ENCODE results near the gene TIAM1.

TIAM1 gene

DNA sequence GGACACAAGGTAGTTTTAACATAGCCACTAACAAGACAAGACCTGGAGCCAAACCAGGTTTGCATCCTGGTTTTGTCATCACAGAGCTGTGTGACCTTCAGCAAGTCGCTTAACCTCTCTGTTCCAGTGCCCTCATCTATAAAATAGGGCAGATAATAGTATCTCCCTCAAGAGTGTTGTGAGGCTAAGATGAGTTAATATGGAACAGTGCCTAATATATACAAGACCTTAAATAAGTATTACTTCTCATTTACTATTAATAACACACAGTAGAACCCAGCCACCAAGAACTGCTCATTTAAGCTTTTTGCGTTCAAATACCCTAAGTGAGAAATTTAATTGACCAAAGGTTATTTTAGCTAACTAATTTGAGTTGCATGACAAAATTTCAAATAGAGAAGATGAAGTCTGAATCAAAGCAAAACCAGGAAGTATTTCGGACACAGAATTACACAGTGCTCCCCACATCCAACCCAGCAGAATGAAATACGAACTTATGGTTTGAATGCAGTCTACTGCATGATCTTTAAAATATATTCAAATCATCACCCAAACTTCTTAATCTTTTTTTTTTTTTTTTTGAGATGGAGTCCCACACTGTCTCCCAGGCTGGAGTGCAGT, 181.9 kb downstream of the TIAM1 start:
- DNase-seq = no peak
- in situ Hi-C loops (cut with MboI; ENCODE audit: low pct_unique_long_range_greater_than_20kb, low sequenced_read_pairs) = no loop called here

DNA sequence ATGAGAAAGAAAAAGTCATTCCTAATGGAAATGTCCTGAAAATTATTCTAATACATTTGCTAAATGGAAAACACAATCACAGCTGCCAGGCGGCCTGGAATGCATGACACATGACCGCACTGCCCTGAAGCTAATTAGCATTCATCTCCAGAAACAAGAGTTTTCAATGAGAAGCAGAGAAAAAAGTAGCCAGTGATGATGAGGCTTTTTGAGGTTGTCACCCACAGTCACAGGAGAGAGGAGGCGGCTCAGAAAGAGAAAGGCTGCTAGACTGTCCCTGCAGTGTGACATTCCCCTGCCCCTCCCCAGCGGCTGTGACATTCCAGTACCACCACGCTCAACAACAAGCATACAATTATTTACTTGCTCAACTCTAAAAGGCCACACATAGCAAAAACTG, 182.9 kb downstream of the TIAM1 start:
- DNase-seq = no peak
- in situ Hi-C loops (cut with MboI; ENCODE audit: low pct_unique_long_range_greater_than_20kb, low sequenced_read_pairs) = no loop called here

DNA sequence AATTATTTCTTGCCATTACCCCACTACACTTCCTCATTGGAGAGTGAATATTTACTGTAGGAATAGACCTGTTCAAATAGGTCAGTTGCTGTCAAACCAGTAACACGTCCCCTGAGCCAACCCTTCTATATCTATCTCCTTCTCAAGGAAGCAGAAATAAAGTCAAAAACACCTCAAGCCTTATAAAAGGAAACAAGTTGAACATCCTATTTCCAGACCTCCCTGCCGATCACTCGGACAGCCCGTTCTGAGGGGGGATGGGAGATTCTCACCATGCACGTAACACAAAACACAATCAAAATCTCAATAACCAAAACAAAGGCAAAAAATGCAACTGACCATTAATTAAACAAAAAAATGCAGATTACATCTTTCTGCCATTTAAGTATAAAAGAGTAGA, 184.3 kb downstream of the TIAM1 start:
- DNase-seq = no peak
- in situ Hi-C loops (cut with MboI; ENCODE audit: low pct_unique_long_range_greater_than_20kb, low sequenced_read_pairs) = no loop called here

DNA sequence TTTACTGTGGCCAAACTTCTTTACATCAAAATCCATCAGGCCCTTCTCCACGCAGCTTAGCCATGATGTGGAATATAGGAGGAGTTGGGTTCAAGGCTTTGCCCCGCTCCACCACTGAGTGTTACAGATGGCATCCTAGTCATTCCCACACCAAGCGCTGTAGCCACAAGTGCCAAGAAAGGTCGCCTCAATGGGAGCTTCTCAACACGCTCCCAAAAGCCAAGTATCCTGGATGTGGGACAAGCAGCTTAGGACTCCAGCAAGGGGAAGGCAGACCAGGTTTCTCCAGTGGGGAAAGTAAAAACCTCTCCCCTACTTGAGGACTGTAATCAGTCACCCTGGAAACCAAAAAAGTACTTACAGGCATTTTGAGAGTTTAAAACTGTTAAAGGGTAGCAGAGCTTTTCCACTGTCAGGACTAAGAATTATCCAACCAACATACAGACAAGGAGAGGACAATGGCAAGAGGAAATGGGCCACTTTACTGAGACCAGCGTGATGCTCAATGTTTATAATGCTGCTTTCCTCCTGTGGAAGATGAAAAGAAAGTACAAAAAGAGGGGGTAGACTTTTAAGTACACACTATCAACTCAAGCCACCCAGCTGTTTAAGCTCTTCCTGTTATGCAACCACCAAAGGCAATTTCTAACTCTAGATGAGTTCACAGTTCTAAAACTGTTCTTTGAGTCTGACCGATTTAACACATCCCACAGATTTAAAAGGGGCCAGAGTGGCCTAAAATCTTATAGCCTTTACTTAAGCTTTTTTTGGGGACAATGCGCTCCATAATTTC, 185.1 kb downstream of the TIAM1 start:
- in situ Hi-C loops (cut with MboI; ENCODE audit: low pct_unique_long_range_greater_than_20kb, low sequenced_read_pairs) = no loop called here
- peak; percentile 5 for DNase-seq

DNA sequence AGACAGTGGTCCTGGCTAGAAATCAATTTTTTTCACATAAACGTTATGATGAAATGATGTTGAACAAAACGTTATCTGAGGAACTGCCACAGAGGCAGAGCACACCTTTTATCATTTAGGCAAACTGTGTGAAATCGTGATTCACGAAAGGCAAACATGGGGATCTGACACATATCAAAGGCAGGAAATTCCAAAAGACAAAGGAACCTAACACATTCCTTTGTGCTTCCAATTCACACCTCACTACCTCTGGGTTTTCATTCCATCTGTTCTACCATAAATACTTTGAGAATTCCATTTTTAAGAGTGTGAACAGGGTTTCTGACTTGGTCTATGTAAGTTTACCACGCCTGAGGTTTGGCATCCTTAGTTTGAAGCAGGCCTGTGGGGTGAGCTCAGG, 186.3 kb downstream of the TIAM1 start:
- no peak for DNase-seq
- in situ Hi-C loops (cut with MboI; ENCODE audit: low pct_unique_long_range_greater_than_20kb, low sequenced_read_pairs) = no loop called here

DNA sequence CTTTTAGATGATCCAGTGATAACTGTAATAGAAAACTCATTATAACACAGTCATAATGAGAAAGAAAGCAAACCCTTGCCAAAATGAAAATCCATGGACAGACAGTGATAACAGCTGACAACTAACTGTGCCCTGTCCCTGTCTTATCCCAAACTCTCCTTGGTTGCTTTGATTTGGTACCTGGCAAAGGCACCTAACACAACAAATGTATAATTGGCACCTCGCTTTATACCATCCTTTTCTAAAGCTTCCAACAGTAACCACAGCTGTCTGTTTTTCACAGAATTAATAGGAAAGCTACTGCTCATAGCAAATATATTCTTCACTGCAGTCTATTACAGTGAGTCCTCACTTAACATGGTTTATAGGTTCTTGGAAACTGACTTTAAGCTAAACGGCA, 187.4 kb downstream of the TIAM1 start:
- in situ Hi-C loops (cut with MboI; ENCODE audit: low pct_unique_long_range_greater_than_20kb, low sequenced_read_pairs) = no loop called here

DNA sequence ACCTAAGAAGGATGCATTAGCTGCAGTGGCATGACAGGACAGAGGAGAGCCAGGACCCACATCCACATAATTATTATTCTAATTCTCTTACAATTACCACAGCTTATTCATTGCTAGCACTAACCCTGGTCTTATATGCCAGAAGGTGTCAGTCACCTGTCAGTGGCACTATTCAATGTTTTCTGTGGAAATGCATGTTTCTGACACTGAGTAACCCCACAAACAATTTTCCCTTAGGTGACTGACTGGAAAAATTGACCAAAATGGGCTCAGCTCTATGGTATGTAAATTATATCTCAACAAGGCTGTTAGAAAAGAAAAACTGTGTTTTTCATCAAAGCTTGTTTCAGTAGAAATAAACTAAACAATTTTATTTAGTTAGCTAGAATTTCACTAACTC, 187.9 kb downstream of the TIAM1 start:
- DNase-seq = no peak
- in situ Hi-C loops (cut with MboI; ENCODE audit: low pct_unique_long_range_greater_than_20kb, low sequenced_read_pairs) = no loop called here

More for the DNA sequence above, 187.4 kb downstream of the TIAM1 start:
- DNase-seq = no peak

DNA sequence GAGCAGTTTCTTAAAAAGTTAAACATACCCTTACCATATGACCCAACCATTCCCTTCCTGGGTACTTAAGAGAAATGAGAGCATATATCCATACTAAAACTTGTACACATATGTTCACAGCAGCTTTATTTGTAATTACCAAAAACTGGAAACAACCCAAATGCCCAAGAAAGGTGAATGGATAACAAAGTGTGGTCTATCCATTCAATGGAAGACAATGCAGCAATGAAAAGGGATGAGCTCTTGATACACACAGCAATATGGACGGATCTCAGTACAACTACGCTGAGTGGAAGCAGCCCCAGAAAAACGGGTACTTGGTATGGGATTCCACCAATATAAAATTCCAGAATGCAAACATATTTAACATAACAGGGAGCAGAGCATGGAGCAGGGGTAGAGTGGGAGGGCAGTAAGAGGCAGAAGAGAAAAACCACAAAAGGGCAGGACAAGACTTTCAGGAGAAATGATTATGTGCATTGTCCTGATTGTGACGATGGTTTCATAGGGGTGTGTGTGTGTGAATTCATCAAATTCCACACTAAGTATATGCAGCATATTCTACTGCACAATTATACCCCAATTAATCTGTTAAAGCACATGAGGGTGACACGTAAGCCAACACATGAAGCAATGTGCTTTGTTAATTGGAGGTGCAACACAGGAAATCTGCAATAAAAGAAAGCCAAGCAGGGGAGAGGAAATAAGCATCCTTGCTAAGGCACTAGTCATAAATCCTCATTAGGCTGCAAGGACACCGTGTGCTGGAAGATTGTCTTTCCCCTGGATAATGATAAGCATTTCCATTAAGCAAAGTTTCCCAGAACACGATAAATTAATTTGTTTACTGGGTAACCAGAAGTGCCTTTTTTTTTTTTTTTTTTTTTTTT, 192.7 kb downstream of the TIAM1 start:
- DNase-seq = no peak
- in situ Hi-C loops (cut with MboI; ENCODE audit: low pct_unique_long_range_greater_than_20kb, low sequenced_read_pairs) = no loop called here

DNA sequence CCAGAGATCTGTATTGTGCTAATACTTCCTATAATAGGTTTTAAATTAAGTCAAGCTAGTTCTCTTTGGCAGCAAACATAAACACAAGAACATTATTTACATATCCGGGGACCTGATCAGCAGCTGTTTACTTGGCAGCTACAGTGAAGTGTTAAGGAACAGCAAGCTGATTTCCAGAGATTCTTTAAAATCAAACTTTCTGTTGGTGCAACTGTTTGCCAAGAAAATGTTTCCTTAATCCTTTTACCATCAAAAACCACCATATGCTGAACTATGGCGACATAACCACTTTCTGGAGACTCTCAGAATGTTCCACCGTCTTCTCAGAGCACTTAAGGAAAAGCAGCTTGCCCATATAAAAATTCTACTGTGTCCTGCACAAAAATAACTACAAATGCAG, 198.8 kb downstream of the TIAM1 start:
- in situ Hi-C loops (cut with MboI; ENCODE audit: low pct_unique_long_range_greater_than_20kb, low sequenced_read_pairs) = no loop called here
- DNase-seq = no peak

DNA sequence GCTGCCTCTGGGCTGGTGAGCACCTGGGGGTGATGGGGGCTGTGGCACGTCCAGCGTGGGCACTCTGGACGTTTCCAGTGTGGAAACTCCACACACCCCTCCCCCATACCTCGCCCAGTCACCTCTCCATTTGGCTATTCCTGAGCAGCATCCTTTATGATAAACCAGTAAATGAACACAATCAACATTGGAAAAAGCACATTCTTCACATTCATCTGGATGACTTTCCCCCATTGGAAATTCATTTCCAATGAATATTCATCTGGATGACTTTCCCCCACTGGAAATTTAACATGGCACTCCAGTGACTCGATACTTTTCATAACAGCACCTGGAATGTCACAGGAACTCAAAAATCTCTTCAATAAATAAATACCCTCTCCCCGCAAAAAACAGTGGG, 201.0 kb downstream of the TIAM1 start:
- DNase-seq = no peak
- in situ Hi-C loops (cut with MboI; ENCODE audit: low pct_unique_long_range_greater_than_20kb, low sequenced_read_pairs) = no loop called here

DNA sequence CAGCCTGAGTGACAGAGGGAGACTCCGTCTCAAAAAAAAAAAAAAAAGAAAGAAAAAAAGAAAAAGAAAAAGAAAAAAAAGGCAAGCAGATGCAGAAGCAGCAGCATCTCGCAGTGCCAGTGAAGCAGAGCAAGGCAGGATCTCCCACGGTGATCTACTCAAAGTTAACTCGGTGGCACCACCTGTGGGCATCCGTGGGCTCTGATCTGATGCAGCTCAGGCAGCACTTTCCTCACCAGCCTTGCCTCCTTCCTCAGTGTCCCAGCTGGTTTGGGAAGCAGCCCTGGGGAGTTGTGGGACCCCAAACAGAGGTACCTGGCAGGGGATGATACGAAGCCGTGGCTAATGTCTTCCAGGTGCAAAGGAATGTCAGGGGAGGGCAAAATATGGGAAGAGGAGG, 201.5 kb downstream of the TIAM1 start:
- in situ Hi-C loops (cut with MboI; ENCODE audit: low pct_unique_long_range_greater_than_20kb, low sequenced_read_pairs) = no loop called here

DNA sequence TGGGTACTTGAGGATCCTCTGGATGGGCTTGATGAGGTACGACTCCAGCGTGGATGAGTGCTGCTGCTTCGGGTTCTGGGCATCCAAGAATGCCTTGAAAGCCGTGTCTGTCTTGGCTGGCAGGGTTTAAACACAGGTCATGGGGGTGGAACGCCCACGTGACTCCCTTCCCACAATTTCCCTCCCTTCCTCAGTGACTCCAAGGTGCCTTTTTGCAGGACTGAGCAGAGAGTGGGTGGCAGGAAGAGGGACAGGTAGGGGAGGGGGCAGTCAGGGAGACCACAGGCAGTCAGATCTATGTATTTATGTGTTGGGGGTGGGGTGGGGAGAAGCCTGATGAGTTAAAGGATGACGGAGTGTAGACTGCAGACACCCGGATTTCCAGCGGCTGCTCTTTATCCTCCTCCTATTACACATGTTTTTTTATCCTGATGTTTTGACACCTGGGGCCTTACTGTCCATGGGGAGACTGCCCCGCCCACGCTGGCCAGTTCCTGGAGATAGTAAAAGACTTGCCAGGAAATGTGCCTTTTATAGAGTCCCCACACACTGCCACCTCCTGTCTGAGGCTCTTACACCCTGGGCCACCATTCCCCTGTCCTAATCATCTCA, 202.6 kb downstream of the TIAM1 start:
- no peak for DNase-seq
- in situ Hi-C loops (cut with MboI; ENCODE audit: low pct_unique_long_range_greater_than_20kb, low sequenced_read_pairs) = no loop called here

More for the DNA sequence above, 201.5 kb downstream of the TIAM1 start:
- DNase-seq = no peak

DNA sequence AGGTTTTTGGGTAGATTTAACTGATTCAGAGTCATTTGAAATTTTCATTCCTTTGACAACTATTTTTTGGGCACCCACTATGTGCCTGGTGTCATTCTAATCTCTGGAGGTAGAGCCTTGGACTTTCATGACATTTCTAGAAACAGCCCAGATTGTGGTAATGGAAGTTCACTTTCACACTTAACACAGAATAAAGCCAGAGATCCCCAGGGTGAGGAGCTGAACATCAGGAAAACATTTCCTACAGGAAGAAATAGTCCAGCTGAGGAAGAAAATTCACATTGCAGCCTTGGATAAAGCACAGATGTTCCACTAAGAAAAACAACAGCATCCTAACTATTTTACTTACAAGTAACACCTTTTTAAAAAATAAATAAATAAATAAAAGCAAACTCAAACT, 203.4 kb downstream of the TIAM1 start:
- DNase-seq = no peak
- in situ Hi-C loops (cut with MboI; ENCODE audit: low pct_unique_long_range_greater_than_20kb, low sequenced_read_pairs) = no loop called here

DNA sequence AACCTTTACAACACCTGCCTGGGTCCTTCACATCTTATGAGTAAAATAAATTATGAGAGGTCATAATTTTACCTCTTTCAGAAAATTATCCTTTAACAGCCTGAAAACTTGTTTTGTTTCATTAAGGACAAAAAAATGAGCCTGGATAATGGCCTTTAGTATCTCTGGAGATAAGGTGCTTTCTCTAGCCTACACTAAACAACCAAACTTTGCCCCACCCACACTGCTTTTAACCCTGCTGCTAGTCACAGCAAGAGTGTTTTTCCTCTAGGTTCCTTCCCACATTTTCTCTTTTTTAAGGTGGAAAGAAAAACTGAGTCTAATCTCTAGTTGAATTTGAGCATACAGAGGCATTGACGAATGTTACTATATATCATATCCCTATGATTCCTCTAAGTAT, 204.0 kb downstream of the TIAM1 start:
- DNase-seq = no peak
- in situ Hi-C loops (cut with MboI; ENCODE audit: low pct_unique_long_range_greater_than_20kb, low sequenced_read_pairs) = no loop called here

DNA sequence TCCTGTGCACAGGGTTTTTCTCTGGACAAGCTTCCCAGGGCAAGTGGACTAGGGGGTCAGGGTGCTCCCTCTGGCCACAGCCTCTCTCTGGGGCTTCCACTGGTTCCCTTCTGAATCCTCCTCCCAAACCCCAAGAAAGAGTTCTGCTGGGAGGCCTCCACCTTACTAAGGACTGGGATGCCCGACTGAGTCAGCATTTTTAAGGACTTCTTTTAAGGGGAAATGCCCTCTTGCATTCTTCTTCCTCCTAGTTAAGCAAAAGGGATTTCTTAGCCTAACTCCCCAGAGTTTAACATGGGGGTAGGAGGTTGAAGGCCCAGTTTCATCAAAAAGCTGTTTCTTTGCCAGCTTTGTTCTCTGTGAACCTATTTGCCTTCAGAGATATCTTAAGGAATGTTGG, 206.1 kb downstream of the TIAM1 start:
- in situ Hi-C loops (cut with MboI; ENCODE audit: low pct_unique_long_range_greater_than_20kb, low sequenced_read_pairs) = no loop called here
- DNase-seq = no peak

DNA sequence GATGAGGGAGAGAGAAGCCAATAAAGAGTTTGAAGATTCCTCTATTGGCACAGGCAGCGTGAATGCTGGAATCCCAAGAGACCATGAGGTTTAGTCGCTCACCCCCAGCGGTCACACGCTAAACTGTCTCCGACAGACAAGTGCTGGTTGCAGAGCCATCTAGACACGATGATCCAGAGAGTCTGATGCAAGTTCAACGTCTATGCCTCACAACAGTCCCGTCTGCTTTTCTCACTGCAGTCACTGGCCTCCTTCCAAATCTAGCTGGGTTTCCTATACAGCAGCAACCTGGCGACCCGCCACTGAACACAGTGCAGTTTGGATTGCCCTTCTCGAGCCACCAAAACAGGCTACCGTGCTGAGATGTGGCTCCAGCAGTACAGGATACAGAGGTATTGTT, 207.2 kb downstream of the TIAM1 start:
- in situ Hi-C loops (cut with MboI; ENCODE audit: low pct_unique_long_range_greater_than_20kb, low sequenced_read_pairs) = no loop called here
- no peak for DNase-seq

DNA sequence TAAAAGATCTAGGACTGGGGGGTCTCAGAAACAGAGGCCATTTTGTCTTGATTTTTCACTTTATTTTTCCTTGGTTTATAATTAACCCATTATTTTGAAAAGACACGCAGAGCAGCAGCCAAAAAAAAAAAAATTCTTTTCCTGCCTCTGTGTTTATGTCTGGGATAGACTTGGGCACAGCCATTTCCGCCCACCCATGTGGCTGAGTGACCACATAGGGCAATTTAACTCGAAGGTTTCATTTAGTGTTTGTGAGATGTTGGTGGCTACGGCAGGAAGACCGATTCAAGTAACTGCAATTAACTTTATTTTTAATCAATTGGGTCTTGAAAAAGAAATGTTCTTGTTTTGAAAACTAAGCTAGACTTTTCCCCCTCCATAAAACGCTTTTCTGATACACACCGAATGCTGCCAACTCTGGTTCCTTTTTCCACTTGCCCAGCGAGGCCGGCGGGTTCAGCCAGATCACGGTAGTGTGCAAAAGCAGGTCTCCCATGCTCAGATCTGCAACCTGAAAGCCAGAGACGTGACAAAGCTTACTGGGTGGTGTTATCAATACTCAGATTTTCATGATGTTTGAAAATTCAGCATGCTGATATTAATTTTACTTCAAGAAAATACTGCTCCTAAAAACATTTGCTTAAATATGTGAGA, 208.4 kb downstream of the TIAM1 start:
- in situ Hi-C loops (cut with MboI; ENCODE audit: low pct_unique_long_range_greater_than_20kb, low sequenced_read_pairs) = no loop called here
- no peak for DNase-seq

DNA sequence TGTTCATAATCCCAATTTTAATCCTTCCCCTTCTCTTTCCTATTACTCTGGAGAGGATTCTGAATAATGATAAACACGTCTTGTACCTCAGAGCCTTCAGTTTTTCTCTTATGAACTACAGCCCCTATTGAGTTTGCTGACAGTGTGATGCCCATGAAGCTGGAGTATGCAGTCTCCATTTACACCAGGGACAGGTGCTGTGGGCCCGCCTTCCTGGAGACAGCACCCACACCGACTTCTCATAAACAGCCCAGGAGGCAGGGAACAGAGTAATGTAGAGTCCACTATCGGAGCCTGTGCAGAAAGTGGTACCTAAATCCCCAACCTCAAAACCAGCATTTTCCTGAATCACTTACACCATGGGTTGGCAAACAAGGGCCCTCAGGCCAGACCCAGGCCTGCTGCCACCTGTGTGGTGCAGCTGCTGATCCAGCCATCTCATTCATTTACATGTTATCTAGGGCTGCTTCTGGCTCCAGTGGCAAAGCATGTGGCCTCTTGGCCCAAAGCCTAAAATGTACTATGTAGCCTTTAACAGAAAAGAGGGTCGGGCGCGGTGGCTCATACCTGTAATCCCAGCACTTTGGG, 210.7 kb downstream of the TIAM1 start:
- in situ Hi-C loops (cut with MboI; ENCODE audit: low pct_unique_long_range_greater_than_20kb, low sequenced_read_pairs) = no loop called here
- DNase-seq = no peak
